GM19468 (cell line): ENCODE results near the gene RBM15.

Experiments used
- ATAC-seq: cut with Tn5 transposase; IDR thresholded peaks from one replicate; pipeline ENCODE4 v1.9.1; 2021; ENCODE audit warnings: mild to moderate bottlenecking, moderate library complexity, moderate number of reproducible peaks; ENCODE audit not compliant: unreplicated experiment; ENCODE audit errors: extremely low read depth

Gene RBM15

DNA sequence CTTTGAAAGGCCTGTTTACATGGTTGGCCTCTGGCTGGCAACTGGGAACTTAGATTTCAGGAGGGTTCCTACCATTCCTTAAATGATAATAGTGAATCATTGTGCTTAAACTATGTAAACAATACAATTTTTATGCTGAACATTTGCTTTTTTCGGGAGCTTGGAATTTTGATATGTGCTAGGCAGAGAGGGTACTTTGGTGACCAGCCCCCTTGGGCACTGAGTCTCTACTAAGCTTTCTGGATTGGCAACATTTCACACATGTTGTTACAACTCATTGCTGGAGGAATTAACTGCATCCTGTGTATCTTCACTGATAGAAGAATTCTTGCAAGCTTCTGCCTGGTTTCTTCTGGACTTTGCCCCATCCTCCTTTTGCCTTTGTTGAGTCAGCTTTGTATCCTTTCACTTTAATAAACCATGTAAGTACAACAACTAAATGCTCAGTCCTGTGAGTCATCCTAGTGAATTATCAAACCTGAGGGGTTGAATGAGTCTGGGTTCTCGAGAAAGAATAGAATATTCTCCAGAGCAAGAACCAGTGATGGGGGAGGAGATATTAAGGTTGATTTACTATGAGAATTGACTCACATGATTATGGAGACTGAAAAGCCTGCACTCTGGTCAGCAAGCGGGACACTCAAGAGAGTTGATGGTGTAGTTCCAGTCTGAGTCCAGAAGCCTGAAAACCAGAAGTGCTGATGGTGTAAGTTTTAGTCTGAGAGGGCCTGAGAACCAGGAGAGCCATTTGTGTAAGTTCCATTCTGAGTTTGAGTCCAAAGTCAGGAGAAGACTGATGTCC lies 54.7 kb downstream of the RBM15 start:
- no peak for ATAC-seq

DNA sequence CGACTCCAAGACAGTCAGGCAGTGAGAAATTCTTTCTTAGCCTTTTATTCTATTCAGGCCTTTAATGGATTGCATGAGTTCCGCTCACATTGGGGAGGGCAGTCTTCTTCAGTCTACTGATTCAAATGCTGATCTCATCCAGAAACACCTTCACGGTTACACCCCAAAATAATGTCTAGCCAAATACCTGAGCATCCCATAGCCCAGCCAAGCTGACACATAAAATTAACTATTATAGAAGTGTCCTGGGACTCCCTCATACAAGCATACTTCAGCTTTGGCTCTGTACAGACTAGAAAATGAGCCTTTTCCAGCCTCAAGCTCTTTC lies 55.3 kb downstream of the RBM15 start:
- ATAC-seq, result no peak
